Amniotic epithelial cell (primary cell): ENCODE data around the gene TAF6L.
"Not testable (repeated sequence)": the region's sequence is repeated elsewhere in the genome, so short reads cannot be mapped to it uniquely, and the experiment has no call there.

Source experiments
- DNase-seq: peaks from one replicate; pipeline ENCODE4 v3.0.0-alpha.2; 2010; ENCODE audit warnings: low read depth

The TAF6L gene

GRCh38 chr11:62771144-62772021, at the start of gene TAF6L:
Gene TAF6L, plus strand, starts transcription at chr11:62771396. Its CDS starts 4,388 bp downstream, at chr11:62775784.
- DNase-seq = peak; percentile 94

GRCh38 chr11:62721994-62722393, 49.2 kb upstream of the TAF6L start:
- peak; percentile 61 for DNase-seq

- no peak for DNase-seq
These were observed 47.0 kb upstream of the TAF6L start for GRCh38 chr11:62724171-62724570.

- DNase-seq = no peak
These were observed 45.5 kb upstream of the TAF6L start for GRCh38 chr11:62725646-62726045.

GRCh38 chr11:62726156-62726914, 44.9 kb upstream of the TAF6L start:
- no peak for DNase-seq

GRCh38 chr11:62726915-62727164, 44.4 kb upstream of the TAF6L start:
- DNase-seq = no peak

- DNase-seq = peak; percentile 98
These were observed 43.9 kb upstream of the TAF6L start, which contains the start of gene HNRNPUL2 for GRCh38 chr11:62727165-62727871. Gene HNRNPUL2, minus strand, starts transcription at chr11:62727457. Its CDS starts 301 bp downstream, at chr11:62727156.

GRCh38 chr11:62727872-62728170, 43.4 kb upstream of the TAF6L start:
- peak; percentile 98 for DNase-seq

- peak; percentile 84 for DNase-seq
These were observed 42.8 kb upstream of the TAF6L start, which contains the start of gene TTC9C for GRCh38 chr11:62728171-62728988. Gene TTC9C, plus strand, starts transcription at chr11:62728486. Its CDS starts 363 bp downstream, at chr11:62728849.

- not testable (repeated sequence) for DNase-seq
These were observed 41.1 kb upstream of the TAF6L start for GRCh38 chr11:62730076-62730475.

- DNase-seq = peak; percentile 80
These were observed 38.4 kb upstream of the TAF6L start for GRCh38 chr11:62732830-62733229.

GRCh38 chr11:62737196-62737595, 34.0 kb upstream of the TAF6L start:
- DNase-seq = no peak

GRCh38 chr11:62747475-62748160, 23.6 kb upstream of the TAF6L start:
- DNase-seq = no peak

- not testable (repeated sequence) for DNase-seq
These were observed 21.3 kb upstream of the TAF6L start for GRCh38 chr11:62749931-62750330.

GRCh38 chr11:62752177-62752785, 18.9 kb upstream of the TAF6L start:
- DNase-seq = no peak

- DNase-seq = no peak
These were observed 18.0 kb upstream of the TAF6L start for GRCh38 chr11:62752994-62753735.

GRCh38 chr11:62753736-62754603, 17.2 kb upstream of the TAF6L start, which contains the start of gene ZBTB3:
Gene ZBTB3, minus strand, starts transcription at chr11:62754160. Its CDS starts 496 bp downstream, at chr11:62753664.
- peak; percentile 100 for DNase-seq

- DNase-seq = no peak
These were observed 16.0 kb upstream of the TAF6L start for GRCh38 chr11:62755086-62755615.
